Superior temporal gyrus (tissue), 1 donor: Measurements from ENCODE around the gene GNAQ.
"Not testable (repeated sequence)": the region's sequence is repeated elsewhere in the genome, so short reads cannot be mapped to it uniquely, and the experiment has no call there.

Experiments
- DNase-seq: peaks from one replicate; pipeline ENCODE4 v3.0.0-alpha.2; 2016; ENCODE audit errors: extremely low spot score

GNAQ gene

DNA sequence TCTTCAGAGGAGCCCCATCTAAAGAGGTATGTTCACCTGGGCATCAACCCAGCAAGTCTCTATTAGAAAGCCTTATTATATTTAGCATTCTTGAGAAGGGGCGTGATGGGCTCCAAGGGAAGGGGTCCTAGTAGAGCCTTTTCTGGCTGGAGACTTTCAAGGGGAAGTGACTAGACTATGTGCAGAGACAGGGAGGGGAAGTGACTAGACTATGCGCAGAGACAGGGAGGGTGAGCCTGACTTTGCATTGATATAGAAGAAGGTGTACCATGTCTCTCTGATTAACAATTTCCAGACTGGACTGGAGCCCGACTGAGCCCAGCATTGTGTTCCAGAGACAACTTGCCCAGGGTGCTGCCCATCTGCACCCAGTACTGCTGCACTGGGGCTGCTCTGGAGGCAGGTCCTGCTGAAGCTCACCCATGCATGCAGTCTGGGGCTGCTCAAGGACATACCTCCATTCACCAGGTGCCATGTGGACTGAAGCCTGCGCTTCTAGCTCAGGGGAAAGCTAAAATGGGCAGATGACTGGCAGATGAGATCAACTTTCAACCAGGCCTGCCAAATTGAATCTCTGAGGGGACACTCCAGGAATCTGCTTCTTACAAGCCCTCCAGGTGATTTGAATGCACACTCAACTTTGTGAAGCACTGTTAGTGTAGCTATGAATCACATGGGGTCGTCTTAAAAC is 300.5 kb downstream of the GNAQ start:
- DNase-seq, result no peak

DNA sequence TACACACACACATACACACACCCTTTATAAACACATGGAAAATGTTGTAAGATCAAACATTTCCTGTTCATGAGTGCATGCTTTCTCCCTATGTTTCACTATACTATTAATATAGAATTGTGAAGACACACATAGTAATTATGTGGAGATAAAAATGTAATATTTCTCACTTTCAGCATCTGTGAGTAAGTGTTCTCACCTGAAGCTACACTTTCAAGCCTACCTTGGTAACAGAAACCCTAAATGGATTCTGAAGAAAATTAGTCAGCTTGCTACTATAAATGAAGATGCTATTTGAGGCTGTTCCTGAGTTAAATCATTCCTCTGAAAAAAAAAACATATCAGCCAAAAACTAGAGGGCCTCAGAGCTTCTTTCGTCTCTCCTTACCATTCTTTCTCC is 302.4 kb downstream of the GNAQ start:
- DNase-seq, result peak; percentile 52

DNA sequence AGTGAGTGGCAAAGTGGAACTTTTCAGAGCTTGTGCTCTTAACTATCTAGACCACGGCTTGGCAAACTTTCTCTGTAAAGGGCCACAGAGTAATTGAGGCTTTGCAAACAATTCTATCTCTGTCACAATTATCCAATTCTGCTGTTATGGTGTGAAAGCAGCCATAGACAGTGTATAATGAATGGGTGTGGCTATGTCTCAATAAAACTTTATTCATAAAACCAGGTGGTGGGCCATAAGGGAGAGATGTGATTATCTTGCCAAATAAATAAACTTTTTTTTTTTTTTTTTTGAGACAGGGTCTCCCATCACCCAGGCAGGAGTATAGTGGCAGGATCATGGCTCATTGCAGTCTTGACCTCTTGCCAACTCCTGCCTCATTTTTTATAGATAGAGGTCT is 304.8 kb downstream of the GNAQ start:
- DNase-seq, result no peak

DNA sequence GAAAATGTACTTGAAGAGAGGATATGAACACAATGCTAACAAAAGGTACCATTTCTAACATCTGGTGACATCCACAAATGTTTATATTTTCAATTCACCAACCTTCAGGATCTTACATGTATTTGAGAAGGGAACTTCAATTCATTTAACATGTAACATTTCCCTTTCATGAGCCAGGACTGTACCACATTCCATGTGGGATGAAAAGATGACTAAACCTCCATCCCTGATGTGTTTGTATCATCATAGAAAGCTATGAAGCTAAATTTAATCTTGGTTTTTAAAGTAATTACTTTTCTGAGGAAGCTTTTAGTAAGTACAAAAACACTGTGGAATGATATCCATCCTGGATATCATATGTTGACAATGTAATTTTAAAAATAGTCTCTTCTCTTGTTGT is 305.3 kb downstream of the GNAQ start:
- no peak for DNase-seq

DNA sequence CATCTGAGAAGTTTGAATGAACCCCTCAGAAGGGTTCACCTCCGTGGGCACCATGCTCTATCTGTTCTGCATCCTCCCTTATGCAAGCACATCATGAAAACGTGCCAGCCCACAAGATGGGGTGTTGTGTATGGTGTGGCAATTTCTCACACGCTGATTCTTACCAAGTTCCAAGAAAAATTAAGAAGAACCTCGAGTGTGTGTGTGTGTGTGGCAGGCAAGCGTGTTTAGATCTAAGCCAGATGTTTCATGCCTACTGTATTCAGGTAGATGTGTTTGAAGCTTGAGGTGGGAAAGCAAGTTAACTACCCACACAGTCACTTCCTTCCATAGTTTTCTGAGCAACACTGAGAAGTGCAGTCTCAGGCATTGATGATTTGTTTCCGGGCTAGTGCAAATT is 305.8 kb downstream of the GNAQ start:
- no peak for DNase-seq

DNA sequence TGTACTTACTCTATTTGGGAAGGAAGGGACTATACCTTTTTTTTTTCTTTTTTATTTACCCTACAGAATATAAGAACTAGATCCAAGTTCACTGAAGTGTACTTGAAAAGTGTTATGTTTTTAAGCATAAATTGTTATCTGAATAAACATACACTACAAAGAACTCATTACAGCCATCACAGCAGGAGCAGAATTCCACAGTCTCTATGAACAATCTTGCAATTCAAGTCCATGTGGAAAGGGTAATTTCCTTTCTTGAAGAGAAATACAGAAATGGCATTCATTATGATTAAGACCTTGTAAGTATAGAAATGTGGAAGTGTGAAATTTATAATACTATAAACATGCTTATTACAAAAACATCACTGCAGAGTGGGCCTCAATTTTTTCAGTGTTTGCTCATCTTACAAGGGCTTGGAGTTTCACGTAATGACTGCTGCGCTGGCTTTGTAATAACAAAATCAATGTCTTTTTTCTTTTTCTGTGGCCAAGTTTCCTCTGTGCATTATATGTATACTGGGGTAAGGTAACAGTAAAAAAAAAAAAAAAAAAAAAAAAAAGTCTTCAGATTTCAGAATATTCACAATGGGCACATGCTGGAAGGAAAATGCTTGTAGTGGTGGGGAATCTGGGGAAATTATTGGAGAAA is 306.4 kb downstream of the GNAQ start:
- DNase-seq, result no peak

DNA sequence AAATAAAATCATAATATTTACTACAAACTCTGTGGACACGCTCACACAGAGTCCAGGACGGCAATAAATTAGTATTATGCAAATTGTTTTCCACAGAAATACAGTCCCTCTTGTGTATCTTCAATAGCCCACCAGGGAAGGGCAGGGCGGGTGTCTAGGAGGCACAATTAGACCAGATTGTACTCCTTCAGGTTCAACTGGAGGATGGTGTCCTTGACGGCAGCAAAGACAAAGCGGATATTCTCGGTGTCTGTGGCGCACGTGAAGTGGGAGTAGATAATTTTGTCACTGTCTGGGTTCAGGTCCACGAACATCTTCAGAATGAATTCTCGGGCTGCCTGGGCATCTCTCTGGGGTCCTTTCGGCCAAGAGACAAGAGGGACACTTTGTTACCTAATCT is 310.5 kb downstream of the GNAQ start:
- not testable (repeated sequence) for DNase-seq

DNA sequence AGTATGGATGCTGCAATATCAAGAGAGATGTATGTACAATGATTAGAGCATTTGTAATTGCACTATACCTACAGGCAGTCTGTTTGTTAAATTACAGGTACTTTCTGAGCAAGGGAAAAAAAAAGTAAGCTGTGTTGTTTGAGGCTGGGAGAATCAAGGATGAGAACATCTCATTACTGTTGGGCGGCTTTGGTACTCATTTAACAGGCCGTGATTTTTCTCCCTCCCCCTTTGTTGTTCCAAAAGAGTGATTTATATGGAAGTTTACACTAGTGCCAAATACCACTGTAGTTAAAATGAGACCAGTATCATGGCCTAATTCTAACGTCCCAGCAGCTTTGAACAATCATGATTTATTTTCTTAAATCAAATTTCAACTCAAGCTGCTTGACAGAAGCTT is 312.3 kb downstream of the GNAQ start:
- DNase-seq, result no peak

DNA sequence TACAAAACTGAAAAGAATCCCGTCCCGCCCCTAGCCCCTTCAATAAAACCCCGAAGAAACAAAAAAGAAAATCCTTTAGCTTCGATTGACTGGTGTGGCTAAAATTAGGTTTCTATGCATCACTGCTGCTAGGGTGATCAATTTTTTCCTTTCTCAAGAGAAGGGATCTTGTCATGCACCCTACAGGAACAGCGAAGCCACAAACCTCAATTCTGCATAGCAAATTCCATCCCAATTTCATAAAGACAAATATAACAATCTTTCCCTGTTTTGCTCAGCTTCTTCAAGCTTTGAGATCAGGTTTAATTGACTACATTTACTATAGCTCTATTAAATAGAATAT is 313.3 kb downstream of the GNAQ start:
- DNase-seq, result not testable (repeated sequence)

DNA sequence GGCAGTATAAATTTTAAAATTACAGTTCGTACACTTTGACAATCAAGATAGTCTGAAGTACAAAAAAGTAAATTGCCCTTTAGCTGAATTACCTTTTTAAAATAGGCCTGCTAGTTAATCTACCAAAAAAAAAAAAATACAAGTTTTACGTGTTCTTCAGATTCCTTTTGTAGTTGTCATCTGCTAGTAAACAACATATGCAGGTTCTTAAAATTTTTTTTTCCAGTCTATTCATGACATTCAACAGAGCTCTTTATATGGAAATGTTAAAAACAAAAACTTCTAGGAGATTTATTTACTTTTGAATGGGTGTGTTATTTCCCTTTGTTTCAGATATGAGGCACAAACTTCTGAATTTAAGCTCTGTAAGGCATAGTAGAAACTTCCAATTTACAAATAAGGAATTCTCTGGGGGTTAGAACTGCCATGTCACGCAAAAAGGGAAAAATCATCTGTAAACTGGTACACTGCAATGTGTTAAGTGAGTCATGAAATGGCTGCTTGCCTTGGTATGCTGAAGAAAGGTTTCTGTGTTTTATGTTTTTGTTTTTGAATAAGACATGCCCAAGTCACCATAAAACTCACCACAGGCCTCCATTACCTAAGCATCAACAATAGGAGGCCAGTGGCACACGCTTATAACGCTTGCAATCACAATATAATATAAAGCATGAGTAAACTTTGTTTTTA is 313.9 kb downstream of the GNAQ start:
- DNase-seq, result not testable (repeated sequence)

DNA sequence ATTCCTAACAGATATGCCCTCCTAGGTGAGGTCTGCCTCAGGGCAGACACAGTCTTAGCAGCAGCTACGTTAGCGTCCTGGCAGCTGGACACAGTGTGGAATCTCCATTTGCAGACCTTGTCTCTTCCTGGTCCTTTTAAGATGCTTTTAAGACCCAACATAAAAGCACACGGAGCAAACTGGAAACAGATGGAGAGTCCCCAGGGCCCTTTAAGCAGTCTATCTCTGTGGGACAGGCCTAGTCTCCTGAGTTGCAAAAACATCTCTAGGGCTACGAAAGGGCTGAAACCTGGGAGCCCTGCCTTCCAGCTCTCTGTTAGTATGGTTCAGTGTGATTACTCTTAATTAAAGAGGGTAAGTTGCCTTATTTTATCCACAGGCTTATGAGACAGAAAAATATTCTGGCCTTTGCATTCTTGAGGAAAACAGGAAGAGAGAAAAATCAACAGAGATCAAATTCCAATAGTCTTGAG is 317.5 kb downstream of the GNAQ start:
- no peak for DNase-seq

DNA sequence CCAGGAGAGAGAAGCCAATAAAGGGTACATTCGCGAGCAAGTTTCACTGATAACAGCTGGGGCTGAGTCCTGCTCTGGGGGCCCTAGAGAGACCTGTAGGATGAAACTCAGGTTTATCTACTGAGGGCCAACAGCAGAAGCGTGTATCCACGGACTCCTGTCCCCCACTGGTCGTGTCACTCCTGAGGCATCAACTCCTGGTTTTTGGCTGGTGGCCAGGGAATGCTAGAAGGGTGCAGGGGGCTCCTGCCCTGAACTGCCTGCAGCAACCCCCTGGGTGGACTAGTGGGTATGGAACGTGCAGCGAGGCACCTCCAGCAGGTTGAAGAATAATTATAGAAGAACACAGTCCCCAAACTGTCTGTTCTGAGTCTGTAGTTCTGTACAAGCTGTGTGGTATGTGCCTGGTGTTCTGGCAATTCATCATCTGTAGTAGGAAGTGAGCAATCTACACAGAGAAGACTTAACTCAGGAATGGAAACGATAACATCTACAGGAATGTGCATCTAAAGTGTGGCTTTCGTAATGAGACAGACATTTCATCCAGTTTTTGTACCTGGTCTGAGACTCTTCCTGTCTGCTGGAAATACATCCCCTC is 319.0 kb downstream of the GNAQ start:
- no peak for DNase-seq

DNA sequence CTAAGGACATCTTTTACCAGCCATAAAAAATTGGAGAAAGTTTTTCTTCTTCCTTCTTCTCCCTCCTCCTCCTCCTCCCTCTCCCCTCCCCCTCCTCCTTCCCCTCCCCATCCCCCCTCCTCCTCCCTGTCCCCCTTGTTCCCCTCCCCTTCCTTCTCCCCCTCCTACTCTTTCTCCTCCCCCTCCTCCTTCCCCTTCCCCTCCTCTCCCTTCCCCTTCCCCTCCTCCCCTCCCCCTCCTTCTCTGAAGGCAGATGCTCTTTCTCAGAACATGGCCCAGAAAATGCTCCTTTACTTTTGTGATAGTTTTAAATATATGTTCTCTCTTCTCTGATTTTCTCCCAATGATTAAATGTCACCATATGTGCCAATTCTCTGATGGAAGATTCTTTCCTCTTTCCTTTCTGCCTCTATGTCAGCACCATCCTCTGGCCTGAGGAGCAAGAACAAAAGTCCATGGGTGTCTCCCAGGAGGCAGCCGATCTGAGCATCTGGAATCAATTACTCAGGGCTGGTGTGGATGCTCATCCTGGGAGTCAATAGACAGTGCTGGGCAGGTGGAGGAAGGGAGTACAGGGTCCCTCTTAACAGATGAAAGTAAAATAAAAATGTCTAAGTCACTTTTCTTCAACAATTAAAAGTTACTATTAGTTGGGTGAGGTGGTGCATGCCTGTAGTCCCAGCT is 320.5 kb downstream of the GNAQ start:
- DNase-seq, result no peak

DNA sequence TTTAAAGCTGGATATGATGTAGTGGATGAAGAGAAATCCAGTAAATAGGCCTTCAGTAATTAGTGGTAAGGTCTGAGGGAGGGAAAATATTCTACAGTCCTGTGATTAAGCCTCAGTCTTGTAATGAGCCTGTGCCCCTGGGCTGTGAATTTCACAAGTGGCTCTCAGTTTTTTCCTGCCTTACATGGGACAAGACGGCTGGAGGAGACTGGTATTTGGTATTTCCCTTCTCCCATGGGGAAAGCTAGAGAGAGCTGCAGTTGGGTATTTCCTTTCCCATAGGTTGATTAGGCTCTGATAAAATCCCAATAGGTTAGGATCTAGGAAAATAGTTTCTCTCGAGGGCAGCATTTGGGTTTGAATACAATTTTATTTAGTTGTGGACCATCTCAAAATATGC is 321.3 kb downstream of the GNAQ start:
- no peak for DNase-seq

DNA sequence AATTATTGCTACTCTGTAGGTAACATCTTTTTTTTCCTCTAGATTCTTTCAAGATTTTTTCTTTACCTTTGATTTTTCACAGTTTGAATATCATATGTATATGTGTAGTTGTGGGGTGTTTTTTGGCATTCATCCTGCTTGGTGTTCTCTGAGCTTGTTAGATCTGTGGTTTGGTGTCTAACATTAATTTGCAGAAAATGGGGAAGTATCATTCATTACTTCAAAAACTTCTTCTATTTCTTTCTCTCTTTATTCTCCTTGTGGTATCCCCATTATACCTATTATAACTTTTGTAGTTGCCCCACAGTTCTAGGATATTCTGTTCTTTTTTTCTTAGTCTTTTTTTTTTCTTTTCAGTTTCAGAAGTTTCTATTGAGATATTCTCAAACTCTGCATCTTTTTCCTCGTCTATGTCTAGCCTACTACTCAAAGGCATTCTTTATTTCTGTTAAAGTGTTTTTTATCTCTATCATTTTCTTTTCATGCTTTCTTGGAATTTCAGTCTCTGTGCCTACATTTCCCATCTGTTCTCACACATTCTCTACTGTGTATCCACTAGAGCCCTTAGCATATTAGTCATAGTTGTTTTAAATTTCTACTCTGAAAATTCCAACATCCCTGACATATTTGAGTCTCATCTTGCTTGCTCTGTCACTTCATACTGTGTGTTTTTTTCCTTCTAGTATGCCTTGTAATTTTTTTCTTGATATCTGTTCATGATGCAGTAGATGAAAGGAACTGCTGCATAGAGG is 323.4 kb downstream of the GNAQ start:
- DNase-seq, result no peak

DNA sequence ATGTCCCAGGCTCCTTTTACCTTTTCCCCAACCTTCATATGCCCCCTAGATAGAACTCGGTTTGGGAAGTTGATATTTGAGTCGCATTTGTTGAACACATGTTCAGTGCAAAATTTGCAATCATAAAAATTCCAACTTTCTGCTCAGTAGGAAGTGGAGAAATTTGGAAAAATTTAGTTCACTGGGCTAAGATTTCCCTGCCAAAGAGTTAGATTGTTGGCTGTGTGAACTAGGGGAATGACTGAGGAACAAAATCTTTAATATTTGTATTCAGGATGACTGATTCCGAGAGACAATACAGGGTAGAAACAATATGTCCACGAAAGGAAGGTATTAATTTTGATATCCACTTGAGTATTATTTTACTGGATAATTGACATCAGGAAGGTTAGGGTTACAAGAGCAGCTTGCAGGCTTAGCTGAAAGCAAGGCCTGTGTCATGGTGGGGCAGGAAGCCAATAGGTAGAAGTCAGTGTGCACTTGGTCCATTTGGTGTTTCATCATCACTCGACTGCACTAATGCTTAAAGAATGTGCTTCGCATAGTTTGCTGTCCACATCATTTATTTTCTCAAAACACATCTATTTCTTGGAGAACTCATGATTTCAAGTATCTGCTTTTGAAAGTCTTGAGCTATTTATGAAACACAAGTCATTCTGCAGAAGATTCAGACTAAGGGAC is 324.1 kb downstream of the GNAQ start:
- no peak for DNase-seq

DNA sequence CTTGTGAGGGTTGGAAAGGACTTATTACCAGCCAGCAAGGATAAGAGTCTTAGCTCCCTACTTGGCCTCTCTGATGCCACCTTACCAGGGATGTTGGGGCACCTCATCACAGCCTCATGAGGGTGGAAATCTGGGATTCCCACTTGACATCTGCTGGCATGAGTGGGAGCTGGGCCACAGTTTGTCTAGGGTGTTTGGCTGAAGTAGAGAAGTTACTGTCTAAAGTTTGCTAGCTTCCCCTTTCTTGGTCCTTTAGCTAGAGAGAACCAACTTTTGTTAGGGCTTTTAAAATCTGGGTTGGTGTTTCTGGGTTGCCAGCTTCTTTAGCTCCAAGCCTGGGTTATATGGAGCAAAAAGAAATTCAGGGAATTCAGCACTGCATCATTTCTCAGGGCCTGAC is 326.0 kb downstream of the GNAQ start:
- no peak for DNase-seq

DNA sequence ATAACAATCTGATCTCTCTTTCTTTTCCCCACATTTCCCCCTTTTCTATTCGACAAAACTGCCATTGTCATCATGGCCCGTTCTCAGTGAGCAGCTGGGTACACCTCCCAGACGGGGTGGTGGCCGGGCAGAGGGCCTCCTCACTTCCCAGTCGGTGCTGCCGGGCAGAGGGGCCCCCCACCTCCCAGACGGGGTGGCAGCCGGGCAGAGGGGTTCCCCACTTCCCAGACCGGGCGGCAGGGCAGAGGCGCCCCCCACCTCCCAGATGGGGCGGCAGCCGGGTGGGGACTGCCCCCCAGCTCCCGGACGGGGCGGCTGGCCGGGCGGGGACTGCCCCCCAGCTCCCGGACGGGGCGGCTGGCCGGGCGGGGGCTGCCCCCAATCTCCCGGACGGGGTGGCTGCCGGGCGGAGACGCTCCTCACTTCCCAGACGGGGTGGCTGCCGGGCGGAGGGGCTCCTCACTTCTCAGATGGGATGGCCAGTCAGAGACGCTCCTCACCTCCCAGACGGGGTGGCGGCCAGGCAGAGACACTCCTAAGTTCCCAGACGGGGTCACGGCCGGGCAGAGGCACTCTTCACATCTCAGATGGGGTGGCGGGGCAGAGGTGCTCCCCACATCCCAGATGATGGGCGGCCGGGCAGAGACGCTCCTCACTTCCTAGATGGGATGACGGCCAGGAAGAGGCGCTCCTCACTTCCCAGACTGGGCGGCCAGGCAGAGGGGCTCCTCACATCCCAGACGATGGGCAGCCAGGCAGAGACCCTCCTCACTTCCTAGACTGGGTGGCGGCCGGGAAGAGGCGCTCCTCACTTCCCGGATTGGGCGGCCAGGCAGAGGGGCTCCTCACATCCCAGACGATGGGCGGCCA is 328.9 kb downstream of the GNAQ start:
- DNase-seq, result not testable (repeated sequence)

DNA sequence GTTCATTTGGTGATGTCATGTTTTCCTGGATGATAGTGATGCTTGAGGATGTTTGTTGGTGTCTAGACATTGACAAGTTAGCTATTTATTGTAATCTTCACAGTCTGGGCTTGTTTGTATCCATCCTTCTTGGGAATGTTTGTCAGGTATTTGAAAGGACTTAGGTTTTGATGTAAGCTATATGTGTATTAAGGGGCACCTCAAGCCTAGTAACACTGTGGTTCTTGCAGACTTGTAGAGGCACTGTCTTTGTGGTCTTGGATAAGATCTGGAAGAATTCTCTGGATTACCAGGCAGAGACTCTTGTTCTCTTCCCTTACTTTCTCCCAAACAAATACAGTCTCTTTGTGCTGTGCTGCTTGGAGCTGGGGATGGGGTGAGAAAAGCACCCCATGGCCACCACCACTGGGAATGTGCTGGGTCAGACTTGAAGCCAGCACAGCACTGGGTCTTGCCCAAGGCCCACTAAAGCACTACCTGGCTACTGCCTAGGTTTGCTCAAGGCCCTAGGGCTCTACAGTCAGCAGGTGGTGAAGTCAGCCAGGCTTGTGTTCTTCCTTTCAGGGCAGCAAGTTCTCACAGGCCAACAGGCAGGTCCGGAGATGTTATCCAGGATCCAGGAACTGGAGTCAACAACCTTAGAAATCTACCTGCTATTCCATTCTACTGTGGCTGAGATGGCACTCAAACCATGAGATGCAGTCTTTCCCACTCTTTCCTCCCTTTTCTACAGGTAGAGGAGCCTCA is 334.2 kb downstream of the GNAQ start:
- no peak for DNase-seq
